ENCODE measurements around the gene BLM.

- TF ChIP-seq, protein P1, sequence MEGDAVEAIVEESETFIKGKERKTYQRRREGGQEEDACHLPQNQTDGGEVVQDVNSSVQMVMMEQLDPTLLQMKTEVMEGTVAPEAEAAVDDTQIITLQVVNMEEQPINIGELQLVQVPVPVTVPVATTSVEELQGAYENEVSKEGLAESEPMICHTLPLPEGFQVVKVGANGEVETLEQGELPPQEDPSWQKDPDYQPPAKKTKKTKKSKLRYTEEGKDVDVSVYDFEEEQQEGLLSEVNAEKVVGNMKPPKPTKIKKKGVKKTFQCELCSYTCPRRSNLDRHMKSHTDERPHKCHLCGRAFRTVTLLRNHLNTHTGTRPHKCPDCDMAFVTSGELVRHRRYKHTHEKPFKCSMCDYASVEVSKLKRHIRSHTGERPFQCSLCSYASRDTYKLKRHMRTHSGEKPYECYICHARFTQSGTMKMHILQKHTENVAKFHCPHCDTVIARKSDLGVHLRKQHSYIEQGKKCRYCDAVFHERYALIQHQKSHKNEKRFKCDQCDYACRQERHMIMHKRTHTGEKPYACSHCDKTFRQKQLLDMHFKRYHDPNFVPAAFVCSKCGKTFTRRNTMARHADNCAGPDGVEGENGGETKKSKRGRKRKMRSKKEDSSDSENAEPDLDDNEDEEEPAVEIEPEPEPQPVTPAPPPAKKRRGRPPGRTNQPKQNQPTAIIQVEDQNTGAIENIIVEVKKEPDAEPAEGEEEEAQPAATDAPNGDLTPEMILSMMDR (conservative IDR thresholded peaks at IDR 0.05; ENCODE audit: low read depth, low read length), result peak; percentile 20; the same call in 1 of the 2 replicates
- TF ChIP-seq MXI1 (IDR thresholded peaks at IDR 0.05; ENCODE audit: borderline replicate concordance, low read depth, low read length) (peak; percentile 100), MAZ (IDR thresholded peaks at IDR 0.05; ENCODE audit: borderline replicate concordance, low read depth, low read length) (peak; percentile 78; the same call in 1 of the 2 replicates), RAD21 (IDR thresholded peaks at IDR 0.05; ENCODE audit: low read length) (no peak), RFX5 (IDR thresholded peaks at IDR 0.05; ENCODE audit: low read depth, low read length) (no peak), POLR2A (IDR thresholded peaks at IDR 0.05; ENCODE audit: low read depth, low read length) (peak; percentile 84), SMC3 (IDR thresholded peaks at IDR 0.05; ENCODE audit: low read depth, low read length) (no peak), FOS (IDR thresholded peaks at IDR 0.05; ENCODE audit: low read depth, low read length) (no peak), MAFK (IDR thresholded peaks at IDR 0.05; ENCODE audit: low read depth, low read length) (no peak), NFE2L2 (IDR thresholded peaks at IDR 0.05; ENCODE audit: low read depth, low read length) (no peak), RCOR1 (IDR thresholded peaks at IDR 0.05; ENCODE audit: insufficient replicate concordance, low read length) (no peak), CHD1 (IDR thresholded peaks at IDR 0.05; ENCODE audit: low read depth, low read length) (no peak)
- TF ChIP-seq, protein P2, sequence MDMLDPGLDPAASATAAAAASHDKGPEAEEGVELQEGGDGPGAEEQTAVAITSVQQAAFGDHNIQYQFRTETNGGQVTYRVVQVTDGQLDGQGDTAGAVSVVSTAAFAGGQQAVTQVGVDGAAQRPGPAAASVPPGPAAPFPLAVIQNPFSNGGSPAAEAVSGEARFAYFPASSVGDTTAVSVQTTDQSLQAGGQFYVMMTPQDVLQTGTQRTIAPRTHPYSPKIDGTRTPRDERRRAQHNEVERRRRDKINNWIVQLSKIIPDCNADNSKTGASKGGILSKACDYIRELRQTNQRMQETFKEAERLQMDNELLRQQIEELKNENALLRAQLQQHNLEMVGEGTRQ (IDR thresholded peaks at IDR 0.05; ENCODE audit: low read depth, low read length), result peak; percentile 78
Observed at GRCh38 chr15:90716976-90717821, at the start of gene BLM.
